ENCODE data around the gene NTN3. TPM values are rescaled to one million over a fixed set of nuclear protein-coding genes. Genes with fewer than 3 reads are reported as not detected.
A peak's percentile ranks its signal among the peaks of the same experiment; 100 is the strongest.

The NTN3 gene
- total and polyA plus RNA-seq, 2 of the 8 experiments (the other 6 are each of a cell fraction or from before 2014, with no cell fraction given) = 0.30 to 0.34 TPM

DNA sequence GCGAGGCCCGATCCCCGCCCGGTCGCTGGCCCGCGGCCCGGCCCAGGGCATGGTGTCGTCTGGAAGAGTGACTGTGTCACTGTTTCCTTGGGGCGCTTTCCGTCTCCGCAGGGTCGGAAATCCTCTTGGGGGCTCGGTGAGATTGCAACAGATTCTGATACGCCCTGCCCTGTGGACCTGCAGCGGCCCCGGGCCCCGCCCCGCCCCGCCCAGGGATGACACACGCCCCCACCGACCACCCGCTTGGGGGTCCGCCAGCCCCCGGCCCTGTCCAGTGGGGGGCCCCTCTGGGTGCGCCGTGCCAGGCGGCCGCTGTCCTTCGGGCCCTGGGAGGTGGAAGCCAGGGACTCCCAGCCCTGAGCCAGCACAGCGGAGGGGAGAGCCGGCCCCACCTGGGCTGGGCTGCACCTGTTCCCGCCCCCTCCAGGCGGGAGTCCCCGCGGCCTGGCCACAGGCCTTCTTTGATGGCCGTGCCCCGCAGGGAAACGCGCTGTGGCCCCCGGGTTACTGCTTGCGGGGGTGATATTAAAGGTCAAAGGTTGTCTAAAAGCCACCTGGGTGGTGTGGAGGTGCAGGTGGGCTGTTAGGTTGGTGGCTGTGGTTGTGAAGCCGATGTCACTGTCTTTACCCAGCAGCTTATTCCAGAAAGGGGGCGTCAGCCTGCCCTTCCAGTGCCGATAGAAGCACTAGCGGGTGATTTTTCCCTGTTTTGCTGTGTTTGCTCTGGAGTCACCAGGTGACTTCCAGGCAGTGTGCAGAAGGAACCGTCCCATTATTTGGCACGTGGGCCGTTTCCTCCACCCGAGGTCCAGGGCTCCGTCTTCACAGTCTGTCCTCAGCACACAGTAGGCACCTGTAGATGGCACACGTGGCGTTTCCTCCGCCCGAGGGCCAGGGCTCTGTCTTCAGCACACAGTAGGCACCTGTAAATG lies 4.6 kb downstream of the NTN3 start (continued):
- TF ChIP-seq CREB1 (IDR thresholded peaks at IDR 0.05) (no peak), GABPA (IDR thresholded peaks at IDR 0.05; ENCODE audit: borderline replicate concordance, insufficient read depth, low read length) (no peak), BACH1 (IDR thresholded peaks at IDR 0.05; ENCODE audit: low read length) (no peak), CHD2 (IDR thresholded peaks at IDR 0.05; ENCODE audit: low read length) (no peak), KDM5A (IDR thresholded peaks at IDR 0.05; ENCODE audit: low read length) (no peak), RFX5 (IDR thresholded peaks at IDR 0.05; ENCODE audit: borderline replicate concordance, low read depth, low read length) (no peak), HDAC2 (IDR thresholded peaks at IDR 0.05; ENCODE audit: borderline replicate concordance in 1 of 2, low read depth in 2 of 2, low read length in 2 of 2) (0 out of 4 replicates have a peak, but pooled peaks of 1 of the 2 experiments have one; percentile 22), CEBPB (IDR thresholded peaks at IDR 0.05; ENCODE audit: low read depth, low read length) (0 out of 2 replicates have a peak, but pooled peaks have one; percentile 34)
